DMS53 (cell line): ENCODE measurements around the gene ARHGAP26.

Source experiments
- DNase-seq: peaks from one replicate; lab custom pipeline; 2025; lab: John Stamatoyannopoulos, UW

Gene ARHGAP26

GRCh38 chr5:142831009-142831383 lies 60.8 kb downstream of the ARHGAP26 start:
- no peak for DNase-seq

DNA sequence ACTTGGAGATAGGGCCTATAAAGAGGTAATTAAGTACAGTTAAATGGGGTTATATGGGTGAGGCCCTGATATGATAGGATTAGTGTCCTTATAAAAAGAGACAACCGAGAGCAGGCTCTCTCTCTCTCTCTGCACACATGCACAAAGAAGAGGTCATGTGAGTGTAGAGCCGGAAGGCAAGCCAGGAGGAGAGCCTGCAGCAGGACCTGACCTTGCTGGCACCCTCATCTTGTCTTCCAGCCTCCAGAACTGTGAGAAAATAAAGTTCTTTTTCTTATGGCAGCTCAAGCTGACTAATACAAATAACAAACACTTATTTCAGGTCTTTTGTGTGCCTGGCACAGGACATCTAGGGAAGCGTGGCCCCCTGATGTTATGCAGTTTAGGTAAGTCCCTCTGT lies 62.1 kb downstream of the ARHGAP26 start:
- DNase-seq = no peak

- DNase-seq = no peak
Measured at GRCh38 chr5:142833517-142834449, 63.6 kb downstream of the ARHGAP26 start.

- DNase-seq = no peak
Measured at GRCh38 chr5:142834504-142834903, 64.3 kb downstream of the ARHGAP26 start.

GRCh38 chr5:142835540-142835939 lies 65.4 kb downstream of the ARHGAP26 start:
- no peak for DNase-seq

DNA sequence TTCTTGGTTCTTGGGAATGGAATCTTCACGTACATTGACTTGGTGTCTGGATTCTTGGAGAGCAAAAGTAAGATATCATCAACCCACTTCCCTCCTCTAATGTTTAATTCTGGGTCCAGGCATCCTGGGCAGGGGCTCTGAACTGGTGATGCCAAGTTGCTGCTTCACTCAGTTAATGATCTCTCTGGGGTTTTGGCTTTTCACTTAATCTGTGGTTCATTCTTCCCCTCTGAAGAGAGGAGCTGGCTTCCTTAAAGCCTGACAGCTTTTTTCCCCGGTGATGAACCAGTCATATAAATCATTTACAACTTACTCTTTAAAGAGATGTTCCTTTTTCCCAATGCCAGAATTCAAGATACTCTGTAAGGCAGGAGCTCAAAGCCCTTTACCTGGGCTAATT lies 65.9 kb downstream of the ARHGAP26 start:
- DNase-seq = no peak

- no peak for DNase-seq
Measured at GRCh38 chr5:142837081-142837725, 67.0 kb downstream of the ARHGAP26 start.

DNA sequence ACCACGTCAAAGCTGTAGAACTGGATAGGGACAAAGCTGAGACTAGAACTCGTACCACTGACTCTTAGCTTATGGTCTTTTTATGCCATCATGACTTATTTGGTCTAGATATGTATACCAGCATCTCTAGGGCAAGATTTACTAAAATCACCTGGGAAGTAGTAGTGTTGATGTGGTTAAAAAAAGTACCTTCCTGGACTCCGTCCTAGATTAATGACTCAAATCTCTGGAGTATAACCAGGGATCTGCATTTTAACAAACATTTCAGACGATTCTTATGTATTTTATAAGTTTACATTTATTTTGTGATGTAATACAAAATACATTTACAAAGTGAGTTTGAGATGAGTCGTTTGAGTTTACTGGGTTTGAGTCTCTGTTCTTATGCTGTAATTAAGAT lies 68.7 kb downstream of the ARHGAP26 start:
- no peak for DNase-seq

GRCh38 chr5:142839711-142840346 lies 69.7 kb downstream of the ARHGAP26 start:
- DNase-seq = peak; percentile 21

DNA sequence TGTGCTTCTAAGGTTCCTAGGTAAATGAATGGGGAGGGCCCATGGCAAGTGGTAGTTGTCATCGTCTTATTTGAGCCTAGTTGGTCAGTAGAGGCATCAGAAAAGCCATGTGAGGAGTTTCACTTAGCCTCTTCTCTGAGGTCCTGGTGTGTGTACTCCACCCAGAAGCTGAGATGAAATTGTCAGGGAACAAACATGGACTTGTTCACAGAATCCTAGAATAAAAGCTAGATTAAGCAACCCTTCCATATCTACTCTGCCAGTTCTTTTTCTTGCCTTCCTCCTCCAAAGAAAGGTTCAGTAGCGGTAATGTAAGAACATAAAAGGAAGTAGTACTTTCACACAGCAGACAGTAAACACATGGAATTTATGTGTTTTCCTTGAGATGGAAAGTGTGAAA lies 70.4 kb downstream of the ARHGAP26 start:
- no peak for DNase-seq

- DNase-seq = peak; percentile 18
Measured at GRCh38 chr5:142841511-142842265, 71.5 kb downstream of the ARHGAP26 start.

DNA sequence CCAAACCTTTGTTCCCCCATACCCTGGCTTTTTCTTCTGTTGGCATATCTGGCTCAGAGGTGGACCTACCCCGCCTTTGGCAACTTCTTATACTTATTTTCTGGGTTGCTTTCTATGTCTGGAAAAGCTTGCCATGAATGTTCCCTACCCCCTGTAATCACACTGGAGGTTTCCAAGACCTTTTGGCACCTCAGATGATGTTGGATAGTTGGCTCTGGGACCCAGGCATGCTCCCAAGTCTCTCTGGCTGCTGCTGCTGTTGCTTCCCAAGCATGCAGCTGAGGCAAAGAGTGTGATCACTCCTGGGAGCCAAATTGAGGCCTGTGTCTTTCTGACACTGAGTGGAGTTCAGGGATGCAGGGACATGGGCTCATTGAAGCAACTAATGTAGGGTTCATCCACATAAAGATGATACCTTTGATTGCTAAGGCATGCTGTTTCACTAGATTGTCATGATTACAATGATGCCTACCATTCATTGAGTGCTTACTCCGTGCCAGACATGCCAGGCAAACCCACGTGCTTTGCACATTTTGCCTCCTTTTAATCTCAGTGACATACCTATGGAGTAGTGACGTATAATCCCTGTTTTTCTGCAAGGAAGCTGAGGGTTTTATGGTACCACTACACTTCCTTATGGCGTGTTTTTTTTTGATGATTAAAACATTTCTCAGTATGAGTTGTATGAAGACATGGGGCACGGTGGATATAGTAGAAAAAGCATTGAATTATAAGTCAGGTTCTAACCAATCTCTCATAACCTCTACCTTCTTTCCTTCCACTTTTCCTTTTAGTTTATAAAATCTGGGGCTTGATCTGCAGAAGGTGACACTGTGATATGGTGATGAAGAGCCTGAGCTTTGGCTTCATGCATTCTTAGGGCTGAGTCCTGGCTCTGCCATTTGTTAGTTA lies 73.1 kb downstream of the ARHGAP26 start:
- no peak for DNase-seq

DNA sequence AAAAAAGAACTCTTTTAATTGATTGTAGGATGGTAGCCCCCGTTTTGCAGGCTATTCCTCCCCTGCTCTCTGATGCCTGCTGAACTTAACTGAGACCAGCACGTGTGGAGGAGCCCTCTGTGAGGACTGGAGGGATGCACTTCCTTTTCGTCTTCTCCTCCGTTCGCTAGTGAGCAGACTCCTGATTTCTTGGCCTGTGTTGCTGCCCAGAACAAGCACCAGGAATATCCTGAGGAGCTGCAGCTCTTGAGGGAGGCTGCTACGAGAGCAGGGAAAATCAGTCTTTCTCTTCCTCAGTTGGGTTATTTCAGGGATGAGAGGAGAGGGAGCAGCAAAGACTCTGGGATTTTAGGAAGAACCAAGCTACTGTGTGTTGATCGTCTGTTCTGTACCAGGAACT lies 74.7 kb downstream of the ARHGAP26 start:
- DNase-seq = no peak

GRCh38 chr5:142845402-142845921 lies 75.3 kb downstream of the ARHGAP26 start:
- DNase-seq = no peak

GRCh38 chr5:142845954-142846398 lies 75.8 kb downstream of the ARHGAP26 start:
- no peak for DNase-seq

DNA sequence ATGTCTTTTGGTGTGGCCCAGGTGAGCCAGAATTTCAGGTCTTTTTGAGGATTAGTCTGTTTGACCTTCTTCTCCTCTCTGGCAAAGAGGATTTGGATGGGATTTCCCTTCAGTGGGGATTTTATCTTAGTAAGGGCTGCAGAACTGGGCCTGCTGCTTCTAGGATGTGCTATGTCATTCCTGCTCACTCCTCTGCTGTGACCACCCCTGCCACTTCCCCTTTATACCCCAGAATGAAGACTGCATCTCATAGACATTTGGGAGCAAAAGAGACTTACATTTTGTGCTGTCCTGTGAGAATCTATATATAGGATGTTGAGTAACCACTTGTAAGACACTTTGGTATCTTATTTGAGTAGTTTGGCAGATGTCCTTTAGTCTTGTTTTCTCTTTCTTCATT lies 76.2 kb downstream of the ARHGAP26 start:
- DNase-seq = no peak

- DNase-seq = no peak
Measured at GRCh38 chr5:142847898-142848790, 78.0 kb downstream of the ARHGAP26 start.

DNA sequence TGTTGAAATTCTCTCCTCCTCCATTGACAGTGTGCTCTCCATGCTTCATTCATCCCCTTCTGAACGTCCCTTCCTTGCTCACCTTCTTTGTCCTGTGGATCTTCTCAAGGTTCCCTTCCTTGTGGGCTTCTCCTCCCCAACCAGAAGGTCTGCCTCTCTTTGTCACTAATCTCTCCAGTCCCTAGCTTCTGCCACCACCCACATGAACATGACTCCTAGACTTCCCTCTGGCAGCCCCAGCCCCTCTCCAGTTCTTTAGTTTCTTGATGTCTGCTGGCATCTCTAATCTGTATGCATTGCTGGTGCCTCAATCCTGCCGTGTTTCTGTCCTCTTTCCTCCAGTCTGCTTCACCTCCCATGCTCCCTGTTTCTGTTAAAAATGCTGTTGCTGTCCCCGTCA lies 79.3 kb downstream of the ARHGAP26 start:
- DNase-seq = no peak

- DNase-seq = no peak
Measured at GRCh38 chr5:142849880-142850279, 79.7 kb downstream of the ARHGAP26 start.

DNA sequence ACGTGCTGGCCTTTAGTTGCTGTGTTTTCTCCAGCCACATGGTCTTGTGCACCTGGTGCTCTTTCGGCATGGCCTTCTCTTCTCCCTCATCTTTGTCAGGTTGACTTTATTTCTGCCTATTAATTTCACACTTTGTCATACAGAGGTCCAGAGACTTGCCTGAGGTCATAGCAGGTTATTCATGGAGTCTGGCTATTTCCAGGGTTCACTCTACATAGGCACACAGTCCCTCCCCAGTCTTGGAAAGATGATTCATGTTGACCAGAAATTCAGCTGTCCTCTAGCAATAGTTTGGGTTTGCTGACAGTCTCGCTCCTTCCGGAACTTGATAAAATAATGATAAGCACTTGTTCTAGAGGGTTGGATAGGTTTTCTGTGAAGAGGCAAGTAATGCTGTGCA lies 81.6 kb downstream of the ARHGAP26 start:
- no peak for DNase-seq
